Esophagus squamous epithelium (tissue), 5 donors: ENCODE results near the gene TOMM40. TPM values are rescaled to one million over a fixed set of nuclear protein-coding genes. Genes with fewer than 3 reads are reported as not detected.
A peak's percentile ranks its signal among the peaks of the same experiment; 100 is the strongest.

Experiments used
- DNase-seq: peaks from one replicate; lab custom pipeline; 2025; lab: John Stamatoyannopoulos, UW
- H3K27ac ChIP-seq, 4 donors: fragments of 200-600 bp; sonication (generic); one replicate each; pipeline ENCODE4 v1.5.1; 2016 to 2019; ENCODE audit warnings: mild to moderate bottlenecking in 1 of 4
- H3K27me3 ChIP-seq, 4 donors: fragments of 200-600 bp; sonication (generic); 1 replicate in 3 of 4; 2 replicates in 1 of 4; pipeline versions ENCODE4 v1.5.1 to v1.6.0; 2017 to 2021; ENCODE audit warnings: antibody characterized with exemption in 1 of 4
- H3K36me3 ChIP-seq, 3 donors: fragments of 200-600 bp; sonication (generic); one replicate each; pipeline ENCODE4 v1.5.1; 2016 to 2019
- H3K4me1 ChIP-seq, 3 donors: fragments of 200-600 bp; sonication (generic); one replicate each; pipeline ENCODE4 v1.5.1; 2017 to 2019
- H3K4me3 ChIP-seq, 4 donors: fragments of 200-600 bp; sonication (generic); 1 replicate in 3 of 4; 2 replicates in 1 of 4; pipeline ENCODE4 v1.5.1; 2016 to 2019; ENCODE audit warnings: mild to moderate bottlenecking in 2 of 4, moderate library complexity in 1 of 4
- H3K9me3 ChIP-seq, 3 donors: fragments of 200-600 bp; sonication (generic); one replicate each; pipeline ENCODE4 v1.5.1; 2016 to 2019
- POLR2A ChIP-seq, 4 donors: fragments of 450-650 bp; IDR thresholded peaks; one replicate each; pipeline ENCODE4 v1.6.1; 2017; ENCODE audit warnings: antibody characterized with exemption in 4 of 4, mild to moderate bottlenecking in 4 of 4, moderate library complexity in 3 of 4
- WGBS, 2 donors: methylation state at CpG; one replicate each; pipeline ENCODE4 v1.1.5; 2018; 5-methylcytosine and 5-hydroxymethylcytosine counted together
- intact Hi-C: fragments of 100-400 bp; cut with DNase I; formaldehyde crosslinking; loops from one replicate; pipeline ENCODE4 v1.15.0; 2022
- total RNA-seq, 4 donors: library from RNA; depleted of rRNA; stranded (reverse); fragments of >200 nt; gene quantifications; one replicate each; pipeline ENCODE4 v1.1.0, GENCODE V29; 2016
- TF ChIP-seq, protein P1 (sequence below), 6 experiments: fragments of 450-650 bp in 4 of 6; fragments of 200-600 bp in 2 of 6; sonication (generic) in 2 of 6; IDR thresholded peaks; one replicate each; pipeline ENCODE4 v1.5.1; 2016 to 2019; ENCODE audit warnings: antibody characterized with exemption in 6 of 6, mild to moderate bottlenecking in 4 of 6, moderate library complexity in 4 of 6
- donor health status: DM: yes; HTN: yes; CAD: no.

Gene TOMM40
- total RNA-seq, result 100 to 1,000 TPM in 1 of 4 donors, 10 to 100 TPM in 3; 64.7 to 142 (median 79.0) TPM

- DNase-seq, result peak; percentile 100
- intact Hi-C loops, result no loop called here
- TF ChIP-seq, protein P1, sequence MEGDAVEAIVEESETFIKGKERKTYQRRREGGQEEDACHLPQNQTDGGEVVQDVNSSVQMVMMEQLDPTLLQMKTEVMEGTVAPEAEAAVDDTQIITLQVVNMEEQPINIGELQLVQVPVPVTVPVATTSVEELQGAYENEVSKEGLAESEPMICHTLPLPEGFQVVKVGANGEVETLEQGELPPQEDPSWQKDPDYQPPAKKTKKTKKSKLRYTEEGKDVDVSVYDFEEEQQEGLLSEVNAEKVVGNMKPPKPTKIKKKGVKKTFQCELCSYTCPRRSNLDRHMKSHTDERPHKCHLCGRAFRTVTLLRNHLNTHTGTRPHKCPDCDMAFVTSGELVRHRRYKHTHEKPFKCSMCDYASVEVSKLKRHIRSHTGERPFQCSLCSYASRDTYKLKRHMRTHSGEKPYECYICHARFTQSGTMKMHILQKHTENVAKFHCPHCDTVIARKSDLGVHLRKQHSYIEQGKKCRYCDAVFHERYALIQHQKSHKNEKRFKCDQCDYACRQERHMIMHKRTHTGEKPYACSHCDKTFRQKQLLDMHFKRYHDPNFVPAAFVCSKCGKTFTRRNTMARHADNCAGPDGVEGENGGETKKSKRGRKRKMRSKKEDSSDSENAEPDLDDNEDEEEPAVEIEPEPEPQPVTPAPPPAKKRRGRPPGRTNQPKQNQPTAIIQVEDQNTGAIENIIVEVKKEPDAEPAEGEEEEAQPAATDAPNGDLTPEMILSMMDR (IDR thresholded peaks at IDR 0.05), result peak in 2 of 6 experiments; percentile 15 to 20
- peak in 3 of 4 donors; percentile 31 to 70 (median 58) for TF ChIP-seq POLR2A (IDR thresholded peaks at IDR 0.05)
- WGBS, 2 donors, result 1 to 2% methylated on average over 16 to 25 of the region's 81 CpGs
- H3K4me3 ChIP-seq, result peak within 1 kb of the TSS; percentile 72 to 98 (median 90)
- H3K4me1 ChIP-seq, result peaks cover 15 to 32% (median 20%) of the 10 kb centered on the region in 3 donors
- peaks cover 14 to 68% (median 28%) of the 10 kb centered on the region in 3 donors for H3K36me3 ChIP-seq
- no peaks in the 10 kb centered on the region for H3K27me3 ChIP-seq
- peak within 1 kb of the TSS; percentile 86 to 99 (median 94) for H3K27ac ChIP-seq
- no peaks in the 10 kb centered on the region for H3K9me3 ChIP-seq
These were observed at the start of gene TOMM40 for GRCh38 chr19:44891016-44891882. TSS of gene TOMM40 (plus strand) at chr19:44891254. CDS start at chr19:44891416, 162 bp downstream.

- H3K9me3 ChIP-seq, result no peaks in the 10 kb centered on the region
- peaks cover 0 to 3% (median 0%) of the 10 kb centered on the region in 4 donors for H3K27me3 ChIP-seq
- DNase-seq, result no peak
- TF ChIP-seq POLR2A (IDR thresholded peaks at IDR 0.05), result no peak
- TF ChIP-seq, protein P1 (IDR thresholded peaks at IDR 0.05), result no peak
- peaks cover 21 to 56% (median 27%) of the 10 kb centered on the region in 3 donors for H3K4me1 ChIP-seq
- H3K4me3 ChIP-seq, result peak overlapping the region in 3 of 4 donors; percentile 75 to 100 (median 76)
- no peaks in the 10 kb centered on the region for H3K36me3 ChIP-seq
- peak overlapping the region; percentile 95 to 99 (median 96) for H3K27ac ChIP-seq
- intact Hi-C loops, result loop anchor here (10.0 kb wide), 1 partner anchor 120 kb away; no protein-coding TSS in a partner anchor
- WGBS, 2 donors, result 5 to 13% methylated on average over 12 of the region's 12 CpGs
These were observed 45.8 kb upstream of the TOMM40 start for GRCh38 chr19:44845286-44845611.

DNA sequence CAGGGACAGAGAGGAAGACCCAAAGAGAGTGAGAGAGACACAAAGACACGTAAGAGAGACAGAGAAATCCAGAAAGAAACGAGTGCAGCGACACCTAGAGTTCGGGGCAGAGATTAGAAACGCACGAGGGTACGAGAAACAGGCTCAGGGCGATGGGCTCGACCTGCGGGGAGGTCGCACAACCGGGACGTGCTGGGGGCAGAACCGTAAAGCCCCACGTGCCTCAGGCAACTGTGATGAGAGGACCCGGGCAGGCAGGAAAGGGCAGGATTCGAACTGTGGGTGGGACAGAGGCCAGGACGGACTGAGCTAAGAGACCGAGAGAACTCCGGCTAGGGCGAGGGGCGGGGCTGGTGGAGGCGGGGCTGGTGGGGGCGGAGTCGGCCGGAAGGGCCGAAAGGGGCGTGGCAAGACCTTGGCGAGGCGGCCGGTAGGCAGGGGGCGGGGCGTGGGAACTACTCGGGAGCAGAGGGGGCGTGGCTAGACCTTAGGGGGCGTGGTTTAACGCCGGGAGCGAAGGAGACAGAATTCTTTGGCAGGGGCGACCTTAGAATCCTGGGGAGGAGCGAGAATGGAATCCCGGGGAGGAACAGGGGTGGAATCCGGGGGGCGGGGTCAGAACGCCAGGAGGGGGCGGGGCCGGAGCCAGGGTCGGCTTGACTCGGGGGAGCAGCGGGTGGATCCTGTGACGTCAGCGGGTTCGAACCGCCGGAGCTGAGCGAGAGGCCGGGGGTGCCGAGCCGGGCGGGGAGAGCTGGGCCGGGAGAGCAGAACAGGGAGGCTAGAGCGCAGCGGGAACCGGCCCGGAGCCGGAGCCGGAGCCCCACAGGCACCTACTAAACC, 45.2 kb upstream of the TOMM40 start, which contains the start of gene NECTIN2:
NECTIN2 (plus strand) TSS at position 686 of the 843 bp plus-strand sequence. CDS start 229 bp downstream, outside the sequence.
- Histone ChIP-seq H3K4me1 (peaks cover 21 to 62% (median 27%) of the 10 kb centered on the region in 3 donors), H3K36me3 (no peaks in the 10 kb centered on the region), H3K27ac (peak within 1 kb of the TSS; percentile 95 to 99 (median 96)), H3K9me3 (no peaks in the 10 kb centered on the region), H3K27me3 (peaks cover 0 to 3% (median 0%) of the 10 kb centered on the region in 4 donors), H3K4me3 (peak within 1 kb of the TSS; percentile 72 to 100 (median 76))
- WGBS, 2 donors, result 1% methylated on average over 38 to 42 of the region's 67 CpGs
- peak; percentile 85 for DNase-seq
- intact Hi-C loops, result loop anchor here (10.0 kb wide), 1 partner anchor 121 kb away; no protein-coding TSS in a partner anchor
- peak in 3 of 4 donors; percentile 88 to 96 (median 89) for TF ChIP-seq POLR2A (IDR thresholded peaks at IDR 0.05)
- TF ChIP-seq, protein P1 (IDR thresholded peaks at IDR 0.05), result peak; percentile 64 to 87 (median 74)

- peaks cover 0 to 5% (median 0%) of the 10 kb centered on the region in 3 donors for H3K36me3 ChIP-seq
- 1 to 10% methylated on average over 10 to 41 of the region's 51 CpGs for WGBS, 2 donors
- DNase-seq, result no peak
- H3K9me3 ChIP-seq, result no peaks in the 10 kb centered on the region
- peaks cover 21 to 69% (median 27%) of the 10 kb centered on the region in 3 donors for H3K4me1 ChIP-seq
- no peak for TF ChIP-seq POLR2A (IDR thresholded peaks at IDR 0.05)
- TF ChIP-seq, protein P1 (IDR thresholded peaks at IDR 0.05), result no peak
- peaks cover 0 to 3% (median 0%) of the 10 kb centered on the region in 4 donors for H3K27me3 ChIP-seq
- peak overlapping the region; percentile 72 to 100 (median 76) for H3K4me3 ChIP-seq
- peak overlapping the region; percentile 95 to 99 (median 96) for H3K27ac ChIP-seq
- intact Hi-C loops, result loop anchor here (10.0 kb wide), 1 partner anchor 122 kb away; no protein-coding TSS in a partner anchor
These were observed 44.5 kb upstream of the TOMM40 start for GRCh38 chr19:44846455-44847143.
